ENCODE data around the gene TOX4.

TOX4 gene

DNA sequence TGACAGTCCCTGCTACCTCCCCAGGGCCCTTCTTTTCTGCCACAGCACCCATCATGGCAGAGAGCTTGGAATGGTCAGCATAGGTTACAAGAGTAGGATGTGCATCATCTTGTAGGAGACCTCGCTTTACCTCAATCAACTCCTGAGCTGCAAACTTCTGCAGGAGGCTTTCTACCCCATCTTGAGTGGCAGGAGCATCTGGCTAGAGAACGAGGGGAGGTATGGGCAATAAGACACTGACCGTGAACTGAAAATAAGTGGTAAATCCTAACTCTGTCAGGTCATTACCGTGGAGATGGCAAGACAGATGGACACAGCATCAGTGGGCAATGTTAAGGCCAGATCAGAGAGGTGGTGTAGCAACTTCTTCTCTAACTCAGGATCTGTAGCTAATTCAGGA lies 26.4 kb downstream of the TOX4 start:
- DNase-seq, result no peak

DNA sequence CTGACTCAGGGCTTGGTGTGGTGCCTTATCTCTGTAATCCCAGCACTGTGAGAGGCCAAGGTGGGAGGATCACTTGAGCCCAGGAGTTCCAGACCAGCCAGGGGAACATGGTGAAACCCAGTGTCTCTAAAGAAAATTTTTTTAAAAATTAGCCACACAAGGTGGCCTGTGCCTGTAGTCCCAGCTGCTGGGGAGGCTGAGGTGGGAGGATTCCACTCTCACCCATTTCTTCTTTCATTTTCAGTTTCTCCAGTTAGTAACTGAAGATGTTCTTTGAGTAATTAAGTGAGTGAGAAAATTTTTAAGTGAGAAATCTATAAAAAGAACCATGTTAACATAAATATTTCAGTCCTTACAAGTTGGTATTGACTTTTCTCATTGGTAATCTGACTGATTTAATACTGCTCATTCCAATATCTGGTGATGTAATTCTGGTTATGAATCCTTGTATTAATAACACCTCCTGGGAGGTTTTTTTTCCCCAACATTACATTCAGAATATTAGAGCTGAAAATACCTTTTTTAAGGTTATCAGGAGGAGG lies 28.1 kb downstream of the TOX4 start:
- peak; percentile 41 for DNase-seq

DNA sequence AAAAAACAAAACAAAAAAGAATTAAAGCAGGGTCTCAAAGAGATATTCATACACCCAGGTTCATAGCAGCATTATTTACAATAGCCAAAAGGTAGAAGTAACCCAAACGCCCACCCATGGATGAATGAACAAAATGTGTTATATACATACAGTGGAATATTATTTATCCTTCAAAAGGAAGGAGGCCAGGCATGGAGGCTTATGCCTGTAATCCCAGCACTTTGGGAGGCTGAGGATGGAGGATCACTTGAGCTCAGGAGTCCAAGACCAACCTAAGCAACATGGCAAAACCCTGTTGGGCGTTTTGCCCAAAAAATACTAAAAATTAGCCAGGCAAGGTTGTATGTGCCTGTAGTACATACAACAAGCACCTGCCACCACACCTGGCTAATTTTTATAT lies 29.6 kb downstream of the TOX4 start:
- no peak for DNase-seq

DNA sequence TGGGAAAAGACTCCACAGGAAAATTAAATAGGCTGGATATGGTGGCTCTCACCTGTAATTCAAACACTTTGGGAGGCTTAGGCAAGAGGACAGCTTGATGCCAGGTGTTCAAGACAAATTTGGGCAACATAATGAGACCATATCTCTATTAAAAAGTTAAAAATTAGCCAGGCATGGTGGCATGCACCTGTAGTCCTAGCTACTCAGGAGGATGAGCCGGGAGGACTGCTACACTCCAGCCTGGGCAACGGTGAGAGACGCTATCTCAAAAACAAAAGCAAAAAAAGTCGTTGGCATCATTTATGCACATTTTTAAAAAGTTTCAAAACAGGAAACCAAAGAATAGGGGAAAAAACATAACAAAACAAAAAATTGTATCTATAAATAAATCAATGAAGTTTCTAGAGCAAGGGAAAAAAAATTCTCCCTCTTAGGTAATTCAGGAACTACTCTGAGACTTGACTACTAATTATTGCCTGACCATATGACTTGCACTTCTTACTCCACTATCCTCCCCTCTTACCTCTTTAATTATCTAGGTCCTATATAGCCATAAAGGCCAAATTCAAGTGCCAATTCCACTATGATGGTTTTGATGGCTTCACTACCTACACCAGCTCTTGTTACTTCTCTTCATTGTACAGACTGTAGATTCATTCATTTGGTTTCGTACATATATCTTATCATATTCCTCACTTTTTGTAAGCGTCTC lies 32.6 kb downstream of the TOX4 start:
- no peak for DNase-seq

DNA sequence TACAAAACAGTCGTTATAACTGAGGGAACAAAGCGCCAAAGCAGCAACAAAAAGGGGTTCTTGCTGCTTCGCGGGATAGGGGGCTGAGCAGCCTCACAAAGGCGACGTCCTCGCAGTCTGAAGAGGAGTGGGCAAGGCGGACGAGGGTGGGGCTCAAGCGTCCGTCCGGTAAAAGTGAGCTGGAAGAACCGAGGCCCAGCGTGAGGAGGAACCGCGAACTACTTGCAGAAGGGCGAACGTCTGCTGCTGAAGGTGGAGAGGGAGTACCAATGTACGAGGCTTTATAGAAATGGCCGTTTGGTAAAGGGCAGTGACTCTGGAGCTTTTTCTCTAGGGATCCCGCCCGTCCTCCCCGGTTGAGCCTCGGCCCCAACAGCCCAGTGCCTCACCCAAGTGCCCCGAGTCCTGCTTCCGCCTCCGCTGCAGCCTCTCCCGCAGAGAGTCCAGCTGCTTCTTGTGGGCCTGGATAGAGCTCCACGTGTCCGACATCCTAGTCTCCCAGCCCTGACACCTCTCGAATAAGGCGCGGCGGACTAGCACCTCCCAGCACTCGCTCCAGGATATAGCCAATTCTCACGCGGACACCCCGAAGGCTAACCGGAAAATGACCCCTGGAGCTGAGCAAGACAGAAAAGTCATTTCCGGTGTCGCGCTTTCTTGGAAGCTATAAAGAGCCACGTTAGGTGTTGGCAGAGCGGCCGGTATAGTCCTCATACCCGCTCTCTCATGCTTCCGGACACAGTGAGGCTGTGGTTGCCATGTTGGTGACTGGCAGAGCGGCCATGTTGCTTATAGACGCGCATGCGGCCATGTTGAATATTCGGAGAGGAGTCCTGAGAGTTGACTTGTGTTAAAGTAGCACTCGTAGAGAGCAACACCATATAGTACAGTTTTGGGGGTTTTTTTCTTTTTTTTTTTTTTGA lies 34.0 kb downstream of the TOX4 start, which contains the start of gene METTL3:
Gene METTL3, minus strand, starts transcription at position 606 of the 923 bp plus-strand sequence. Its CDS starts 117 bp downstream, at position 489.
- peak; percentile 94 for DNase-seq

DNA sequence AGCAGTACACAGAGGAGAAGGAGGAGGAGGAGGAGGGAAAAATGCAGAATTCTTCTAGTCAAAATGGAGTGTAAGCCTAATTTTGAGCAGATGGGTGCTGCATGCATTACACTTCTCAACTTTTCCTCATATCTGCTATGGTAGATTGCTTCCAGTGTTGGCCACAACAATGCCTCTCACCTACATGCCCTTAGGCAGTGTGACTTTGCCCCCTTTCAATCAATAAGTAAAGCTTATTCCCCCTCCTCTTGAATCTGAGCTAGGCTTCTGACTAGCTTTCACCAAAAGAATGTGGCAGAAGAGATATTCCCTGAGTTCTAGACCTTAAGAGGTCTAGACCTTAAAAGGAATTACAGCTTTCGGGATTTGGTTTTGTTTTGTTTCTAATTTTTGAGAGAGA lies 37.3 kb downstream of the TOX4 start:
- DNase-seq, result no peak

DNA sequence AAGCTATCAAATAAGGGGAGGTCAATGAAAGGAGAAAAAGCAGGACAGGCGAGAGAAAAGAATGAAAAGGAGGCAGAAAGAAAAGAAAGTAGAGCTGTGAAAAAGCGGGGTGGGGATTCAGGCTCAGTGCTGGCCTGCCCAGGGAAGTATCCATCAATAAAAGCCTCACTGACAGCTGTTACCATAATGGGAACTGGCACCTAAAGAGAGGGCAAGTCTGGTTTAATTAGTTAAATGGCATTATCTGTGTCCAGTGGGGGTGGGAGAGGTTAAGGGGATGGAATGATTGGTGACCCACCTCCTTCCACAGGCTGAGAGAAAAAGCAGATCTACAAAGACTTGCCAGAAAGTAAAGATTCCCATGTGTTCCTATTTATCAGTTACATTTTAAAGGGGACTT lies 41.7 kb downstream of the TOX4 start:
- DNase-seq, result no peak

DNA sequence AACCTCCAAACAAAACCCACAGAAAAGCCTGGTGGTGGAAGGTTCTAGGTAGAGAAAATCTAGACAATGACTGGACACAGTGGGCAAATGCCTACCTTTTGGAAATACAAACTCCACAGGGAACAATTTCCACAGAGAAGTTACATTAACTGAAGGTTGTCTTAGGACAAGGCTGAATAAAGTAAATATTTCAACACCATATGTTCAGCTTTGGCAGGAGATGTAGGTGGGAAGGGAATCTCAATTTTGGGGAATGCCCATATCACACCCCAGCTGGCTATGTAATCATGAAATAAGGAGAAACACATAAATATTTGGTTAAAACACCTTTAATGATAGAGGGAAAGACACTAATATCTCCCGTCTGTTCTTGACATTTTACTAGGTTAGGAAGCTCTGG lies 43.8 kb downstream of the TOX4 start:
- DNase-seq, result no peak

DNA sequence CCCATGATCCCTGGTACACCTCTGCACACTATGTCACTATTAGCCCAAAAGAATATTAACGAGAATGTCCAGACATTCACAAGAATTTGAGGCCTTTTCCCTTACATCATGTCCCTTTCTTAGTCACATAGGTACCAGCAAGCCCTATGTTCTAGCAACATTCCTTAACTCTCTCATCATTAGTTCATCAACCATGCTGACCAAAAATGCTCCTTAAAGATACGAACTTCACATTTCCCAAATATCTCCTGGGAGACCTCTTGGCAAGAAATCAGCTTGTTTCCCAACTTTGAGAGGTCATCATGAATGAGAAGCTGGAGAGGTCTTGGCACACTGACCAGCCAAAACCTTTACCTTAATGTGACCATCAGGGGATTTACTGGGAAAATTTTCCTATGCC lies 44.5 kb downstream of the TOX4 start:
- DNase-seq, result no peak

DNA sequence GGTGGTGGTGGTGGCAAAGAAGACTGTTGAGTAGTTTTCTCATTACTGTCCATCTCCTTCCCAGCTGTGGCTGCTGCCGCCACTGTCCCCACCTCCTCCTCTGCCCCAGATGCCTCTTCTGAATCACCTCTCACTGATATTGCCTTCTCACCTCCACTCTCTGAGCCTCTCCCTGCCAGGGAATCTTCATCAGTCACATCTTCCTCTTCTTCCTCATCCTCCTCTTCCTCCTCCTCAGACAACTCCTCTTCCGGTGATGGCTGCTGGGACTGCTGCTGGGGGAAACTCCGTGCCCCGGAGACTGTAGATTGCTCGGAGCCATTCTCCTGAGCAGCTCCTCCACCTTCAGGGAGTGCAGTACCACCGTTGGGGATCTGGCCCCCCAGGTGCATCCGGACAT lies 46.2 kb downstream of the TOX4 start:
- no peak for DNase-seq

DNA sequence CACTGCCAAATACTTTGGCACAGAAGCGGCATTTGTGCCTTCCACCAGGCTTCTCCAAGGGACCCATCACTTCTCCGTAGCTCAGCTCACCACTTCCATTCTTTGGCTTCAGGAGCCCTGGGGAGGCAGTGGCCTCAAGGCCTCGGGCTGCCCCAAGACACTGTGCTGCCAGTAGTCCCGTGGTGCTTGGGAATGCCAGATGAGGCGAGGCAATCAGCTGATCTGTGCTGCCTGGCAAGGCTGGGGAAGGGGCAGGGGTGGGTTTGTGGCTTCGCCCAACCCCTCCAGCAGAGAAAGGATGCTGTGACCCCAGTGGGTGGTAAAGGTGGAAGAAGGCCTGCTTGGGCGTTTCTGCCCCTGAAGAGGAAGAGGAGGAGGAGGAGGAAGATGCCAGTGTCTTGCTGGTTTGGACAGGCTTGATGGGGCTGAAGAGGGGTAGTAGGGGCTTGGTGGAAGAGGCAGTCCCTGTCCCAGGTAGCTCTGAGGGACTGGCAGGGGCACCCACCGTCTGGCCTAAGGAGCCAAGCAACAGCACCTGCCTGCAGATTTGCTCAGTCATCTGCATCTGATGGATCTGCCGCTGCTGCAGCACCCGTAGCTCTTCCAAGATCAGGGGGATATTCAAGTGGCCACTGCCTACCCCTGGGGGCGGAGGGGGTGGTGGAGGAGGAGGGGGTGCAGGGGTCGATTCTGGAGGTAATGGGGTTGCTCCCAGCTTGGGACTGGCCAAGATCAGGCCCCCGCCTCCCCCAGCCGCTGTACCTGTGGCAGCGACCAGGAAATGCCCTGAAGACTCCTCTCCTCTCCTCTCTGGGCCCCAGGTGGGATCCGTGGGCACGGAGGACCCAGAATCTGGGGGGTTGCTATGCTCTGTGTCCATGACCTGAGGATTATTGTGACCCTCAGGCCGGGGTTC lies 47.8 kb downstream of the TOX4 start:
- DNase-seq, result no peak

DNA sequence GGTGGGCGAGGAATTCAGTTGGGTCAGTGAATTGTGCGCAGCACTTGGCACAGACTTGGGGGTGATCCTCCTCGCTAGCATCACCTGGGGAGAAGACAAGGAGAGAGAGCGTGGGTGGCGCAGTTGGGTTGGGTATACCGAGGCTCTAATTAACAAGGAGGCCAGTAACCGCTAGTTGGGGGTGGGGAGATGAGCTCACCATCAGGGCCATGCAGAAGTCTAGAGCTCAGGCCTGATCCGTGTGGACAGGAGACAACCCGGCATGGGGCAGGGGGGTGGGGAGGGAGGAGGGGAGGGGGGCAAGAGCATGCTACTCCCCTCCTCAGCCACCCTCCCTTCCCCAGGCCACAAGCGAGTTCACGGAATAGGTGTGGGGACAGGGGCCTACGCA lies 48.6 kb downstream of the TOX4 start:
- no peak for DNase-seq

DNA sequence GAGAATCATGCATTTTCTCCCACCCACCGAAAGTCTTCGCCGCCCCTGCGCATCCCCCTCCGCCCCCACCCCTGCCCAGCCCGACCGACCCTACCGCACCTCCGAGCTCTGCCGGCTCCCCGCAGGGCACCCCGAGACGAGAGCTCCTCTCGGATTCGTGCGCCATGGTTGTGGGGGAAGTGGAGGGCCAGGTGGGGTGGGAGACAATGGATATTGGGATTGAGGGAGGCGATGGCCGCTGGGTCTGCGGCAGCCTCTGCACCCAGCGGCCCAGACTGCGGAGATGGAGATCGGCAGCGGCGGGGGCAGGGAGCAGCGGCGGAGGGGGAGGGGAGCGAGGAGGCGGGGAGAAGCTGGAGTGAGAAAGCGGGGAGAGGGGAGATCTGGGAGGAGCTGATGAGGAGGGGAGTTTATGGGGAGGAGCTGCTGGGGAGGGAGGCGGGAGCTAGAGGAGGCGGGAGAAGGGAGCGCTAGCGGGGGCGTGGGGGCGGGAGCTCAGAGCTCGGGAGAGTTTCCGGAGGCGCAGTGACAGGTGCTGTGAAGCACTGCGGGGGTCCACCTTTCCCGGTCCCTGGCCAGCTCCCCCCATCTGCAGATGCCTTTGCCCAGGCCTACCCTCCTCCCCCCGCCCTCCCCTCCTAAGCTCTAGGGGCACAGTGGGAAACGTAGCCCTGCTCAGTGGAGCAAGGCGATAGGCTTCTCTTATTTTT lies 49.1 kb downstream of the TOX4 start, which contains the start of gene SALL2:
Gene SALL2, minus strand, starts transcription at position 385 of the 710 bp plus-strand sequence. Its CDS starts 219 bp downstream, at position 166.
- peak; percentile 77 for DNase-seq

DNA sequence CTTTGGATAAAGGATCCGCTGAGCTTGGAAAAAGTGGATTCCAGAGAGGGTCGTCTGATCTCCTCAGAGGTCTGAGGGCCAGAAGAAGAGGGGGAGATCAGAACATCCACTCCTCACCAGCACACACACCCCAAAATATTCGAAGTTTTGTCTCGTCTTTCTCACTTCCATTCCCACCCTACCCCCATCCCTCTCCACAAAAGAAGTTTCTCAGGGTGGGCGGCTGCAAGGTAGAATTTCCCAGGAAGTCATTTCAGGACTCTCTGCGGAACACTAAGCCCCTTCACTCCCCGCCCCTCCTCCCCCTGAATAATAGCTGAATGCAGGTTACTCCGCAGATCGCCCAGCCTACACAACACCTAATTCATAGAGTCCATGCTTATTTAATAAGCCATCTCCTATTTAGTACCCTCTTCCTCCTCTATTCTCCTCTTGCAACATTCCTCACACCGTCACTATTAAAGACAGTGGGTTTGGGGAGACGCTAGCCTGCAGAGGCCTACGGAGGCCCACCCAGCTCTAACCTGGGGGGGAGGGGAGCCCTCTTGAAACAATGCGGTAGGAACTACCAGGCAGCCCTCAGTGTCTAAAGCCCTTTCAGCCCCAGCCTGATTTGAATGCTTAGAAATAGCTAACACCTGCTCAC lies 49.8 kb downstream of the TOX4 start:
- DNase-seq, result no peak

DNA sequence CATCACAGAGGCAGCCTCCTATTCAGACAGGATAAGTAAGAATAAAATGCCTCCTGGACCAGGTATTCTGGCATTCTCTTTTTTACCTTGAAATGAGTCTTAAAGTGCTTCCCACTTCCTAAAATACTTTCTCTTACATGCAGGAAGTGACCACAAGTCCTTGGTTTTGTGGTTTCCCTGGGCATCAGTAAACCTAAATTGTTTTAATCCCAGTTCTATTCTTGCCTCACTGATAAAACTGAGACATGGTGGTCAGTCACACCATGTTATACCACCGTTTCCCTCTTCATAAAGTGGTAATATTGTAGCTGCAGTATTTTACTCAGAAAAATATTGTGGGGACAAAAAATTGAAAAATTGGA lies 50.3 kb downstream of the TOX4 start:
- no peak for DNase-seq

DNA sequence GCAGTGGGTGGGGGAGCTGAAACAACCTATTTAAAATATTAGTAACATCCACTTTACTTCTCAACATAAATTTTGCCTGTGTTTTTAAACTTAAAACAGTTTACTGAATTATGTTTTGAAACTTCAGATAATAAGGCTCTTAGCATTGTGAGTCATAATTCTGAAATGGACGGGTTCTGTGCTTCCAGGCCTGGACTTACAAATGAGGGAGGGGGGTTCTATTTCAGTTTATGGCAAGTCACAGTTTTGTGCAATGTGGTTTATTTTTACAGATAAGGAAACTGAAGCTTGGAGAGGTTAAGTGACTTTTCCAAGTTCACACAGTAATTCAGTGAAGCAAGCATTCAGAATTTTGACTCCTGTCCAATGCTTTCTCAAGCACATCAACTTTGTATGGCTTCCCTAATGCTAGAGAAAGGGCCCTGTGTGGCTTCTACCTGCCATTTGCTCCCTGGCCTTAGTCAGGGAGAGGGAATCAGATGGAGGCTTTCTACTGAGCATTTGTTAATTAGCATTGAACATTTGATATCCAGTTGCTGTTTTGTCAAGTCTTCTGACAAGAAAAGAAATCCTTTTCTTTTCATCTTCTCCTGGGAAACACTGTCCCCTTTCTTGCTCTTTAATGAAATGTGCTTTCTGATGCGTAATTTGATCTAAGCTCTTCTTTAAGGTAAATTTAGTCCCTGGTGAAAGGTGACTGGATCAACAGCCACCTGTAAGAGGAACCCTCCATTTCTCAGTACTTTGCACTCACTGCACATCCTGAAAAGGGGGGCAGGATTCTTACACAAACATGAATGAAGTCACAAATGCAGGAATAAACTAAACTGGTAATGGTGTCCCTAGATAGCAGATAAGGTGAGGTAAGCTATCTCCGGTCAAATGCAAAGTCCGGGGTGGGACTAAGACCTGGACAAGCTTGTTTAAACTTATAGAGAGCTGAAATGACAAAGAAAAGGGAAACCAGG lies 51.7 kb downstream of the TOX4 start:
- no peak for DNase-seq

DNA sequence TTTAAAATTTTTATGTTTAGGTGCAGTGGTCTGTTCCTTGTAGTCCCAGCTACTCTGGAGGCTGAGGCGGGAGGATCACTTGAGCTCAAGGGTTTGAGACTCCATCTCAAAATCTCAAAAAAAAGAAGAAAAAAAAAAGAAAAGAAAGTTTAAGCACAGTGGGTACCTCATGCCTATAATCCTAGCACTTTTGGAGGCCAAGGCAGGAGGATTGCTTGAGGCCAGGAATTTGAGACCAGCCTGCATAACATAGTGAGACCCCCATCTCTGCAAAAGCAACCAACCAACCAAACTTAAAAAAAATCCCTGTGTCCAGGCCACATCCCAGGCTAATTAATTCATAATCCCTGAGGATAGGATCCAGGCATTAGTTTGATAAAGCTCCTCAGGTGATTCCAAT lies 52.5 kb downstream of the TOX4 start:
- no peak for DNase-seq

DNA sequence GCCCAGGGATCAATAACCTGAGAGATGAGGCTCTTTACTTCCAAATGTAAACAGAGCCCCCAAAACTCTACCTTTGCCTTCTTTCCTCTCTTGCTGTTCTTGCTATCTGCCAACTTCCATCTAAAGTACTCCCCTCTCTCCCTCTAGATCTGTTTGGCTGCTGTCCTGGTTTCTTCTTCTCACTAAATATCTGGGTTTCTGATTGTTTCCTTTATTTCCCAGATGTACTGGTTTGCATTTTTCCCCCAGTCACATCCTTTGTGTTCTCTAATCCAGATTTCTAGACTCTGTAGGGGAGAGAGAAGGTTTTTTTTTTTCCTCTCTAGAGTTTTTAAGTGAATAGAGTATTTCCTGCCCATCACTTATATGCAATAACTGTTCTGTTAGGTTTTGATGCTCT lies 56.3 kb downstream of the TOX4 start:
- DNase-seq, result no peak

DNA sequence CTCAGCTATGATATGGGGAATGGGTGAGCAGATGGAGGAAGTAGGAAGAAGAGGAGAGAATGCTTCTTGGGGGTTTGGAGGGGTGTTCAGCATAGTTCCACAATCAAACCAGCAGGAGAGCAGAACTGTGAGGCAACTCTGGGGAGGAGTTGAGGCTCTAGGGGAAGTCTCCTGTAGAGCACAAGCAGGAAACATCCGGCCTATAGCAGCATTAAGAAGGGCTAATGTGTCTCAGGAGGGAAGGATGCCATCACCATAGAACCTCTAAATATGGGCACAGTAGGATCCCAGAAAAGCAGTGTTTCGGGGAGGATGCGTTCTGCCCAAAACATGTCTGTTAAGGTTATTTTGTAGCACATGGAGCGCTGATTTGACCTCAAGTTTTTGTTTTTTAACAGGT lies 57.6 kb downstream of the TOX4 start:
- no peak for DNase-seq

Measured in activated CD4-positive, alpha-beta T cell treated with anti-CD3 and anti-CD28 coated beads for 48 hours (primary cell).